ENCODE measurements around the gene MACROD2. TPM values are rescaled to one million over a fixed set of nuclear protein-coding genes. Genes with fewer than 3 reads are reported as not detected.

The MACROD2 gene
- total RNA-seq, 4 donors from 2014 or later, result 4.6 to 33.0 (median 8.3) TPM

DNA sequence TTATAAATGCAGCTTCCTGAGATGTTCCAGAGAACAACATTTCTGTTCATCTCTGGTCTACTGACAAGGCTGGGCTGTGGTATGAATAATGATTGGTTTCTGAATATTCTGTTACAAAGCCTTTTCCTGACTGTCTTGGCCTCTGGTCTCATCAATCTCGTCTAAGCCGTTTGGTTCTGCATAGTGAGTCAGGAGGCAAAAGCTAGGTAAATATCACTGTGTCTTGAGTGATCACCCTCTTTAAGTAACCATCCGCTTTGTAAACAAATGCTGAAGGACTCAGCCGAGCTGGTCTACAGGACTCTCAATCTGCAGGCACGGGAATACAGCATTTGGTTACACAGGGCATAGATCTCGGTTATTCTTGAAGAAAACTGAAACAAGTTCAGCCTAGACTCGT is 2066.0 kb downstream of the MACROD2 start:
- DNase-seq, result no peak
- no peaks in the 10 kb centered on the region for H3K27me3 ChIP-seq
- no peaks in the 10 kb centered on the region for H3K4me1 ChIP-seq
- no peaks in the 10 kb centered on the region for H3K36me3 ChIP-seq
- intact Hi-C loops (cut with DNase I; ENCODE audit: low total_unique reads) (no loop called here), in situ Hi-C loops (cut with MboI; ENCODE audit: low pct_ligation_motif_present in 1 of 4, low pct_unique_long_range_greater_than_20kb in 1 of 4, low sequenced_read_pairs in 3 of 4) (no loop called here)
- H3K4me3 ChIP-seq, result no peak overlapping the region
- no peaks in the 10 kb centered on the region for H3K9me3 ChIP-seq
- H3K27ac ChIP-seq, result no peak overlapping the region
- TF ChIP-seq POLR2A (IDR thresholded peaks at IDR 0.05) (no peak), POLR2AphosphoS5 (IDR thresholded peaks at IDR 0.05) (no peak), EP300 (IDR thresholded peaks at IDR 0.05; ENCODE audit: low read depth) (no peak)
- TF ChIP-seq, protein P1, sequence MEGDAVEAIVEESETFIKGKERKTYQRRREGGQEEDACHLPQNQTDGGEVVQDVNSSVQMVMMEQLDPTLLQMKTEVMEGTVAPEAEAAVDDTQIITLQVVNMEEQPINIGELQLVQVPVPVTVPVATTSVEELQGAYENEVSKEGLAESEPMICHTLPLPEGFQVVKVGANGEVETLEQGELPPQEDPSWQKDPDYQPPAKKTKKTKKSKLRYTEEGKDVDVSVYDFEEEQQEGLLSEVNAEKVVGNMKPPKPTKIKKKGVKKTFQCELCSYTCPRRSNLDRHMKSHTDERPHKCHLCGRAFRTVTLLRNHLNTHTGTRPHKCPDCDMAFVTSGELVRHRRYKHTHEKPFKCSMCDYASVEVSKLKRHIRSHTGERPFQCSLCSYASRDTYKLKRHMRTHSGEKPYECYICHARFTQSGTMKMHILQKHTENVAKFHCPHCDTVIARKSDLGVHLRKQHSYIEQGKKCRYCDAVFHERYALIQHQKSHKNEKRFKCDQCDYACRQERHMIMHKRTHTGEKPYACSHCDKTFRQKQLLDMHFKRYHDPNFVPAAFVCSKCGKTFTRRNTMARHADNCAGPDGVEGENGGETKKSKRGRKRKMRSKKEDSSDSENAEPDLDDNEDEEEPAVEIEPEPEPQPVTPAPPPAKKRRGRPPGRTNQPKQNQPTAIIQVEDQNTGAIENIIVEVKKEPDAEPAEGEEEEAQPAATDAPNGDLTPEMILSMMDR (IDR thresholded peaks at IDR 0.05), result no peak
- 46 to 53% methylated on average over 3 to 7 of the region's 7 CpGs for WGBS, 2 donors (ENCODE audit: low coverage in 1 of 2)

- Histone ChIP-seq H3K4me1 (no peaks in the 10 kb centered on the region), H3K9me3 (no peaks in the 10 kb centered on the region), H3K36me3 (no peaks in the 10 kb centered on the region), H3K27me3 (no peaks in the 10 kb centered on the region), H3K27ac (no peak overlapping the region), H3K4me3 (no peak overlapping the region)
- TF ChIP-seq EP300 (IDR thresholded peaks at IDR 0.05; ENCODE audit: low read depth), result no peak
- no peak for TF ChIP-seq POLR2AphosphoS5 (IDR thresholded peaks at IDR 0.05)
- WGBS, 2 donors (ENCODE audit: low coverage in 1 of 2), result 62 to 64% methylated on average over 6 to 10 of the region's 10 CpGs
- in situ Hi-C loops (cut with MboI; ENCODE audit: low pct_ligation_motif_present in 1 of 4, low pct_unique_long_range_greater_than_20kb in 1 of 4, low sequenced_read_pairs in 3 of 4) (no loop called here), intact Hi-C loops (cut with DNase I; ENCODE audit: low total_unique reads) (no loop called here)
- DNase-seq, result no peak
Observed at GRCh38 chr20:16062661-16063581, 2067.6 kb downstream of the MACROD2 start.

DNA sequence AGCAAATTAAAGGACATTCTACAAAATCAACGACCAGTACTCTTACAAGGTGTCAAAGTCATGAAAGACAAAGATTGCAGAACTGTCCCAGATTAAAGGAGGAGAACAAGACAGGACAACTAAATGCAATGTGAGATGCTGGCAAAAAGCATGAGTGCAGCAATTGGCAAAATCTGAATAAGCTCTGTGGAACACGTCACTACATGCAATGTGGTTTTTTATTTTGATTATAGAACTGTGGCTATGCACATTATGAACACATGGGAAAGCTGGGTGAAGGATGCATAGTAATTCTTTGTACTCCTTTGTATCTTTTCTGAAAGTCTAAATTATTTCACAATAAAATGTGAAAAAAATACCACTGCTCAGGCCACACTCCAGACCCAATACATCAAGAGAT is 2068.6 kb downstream of the MACROD2 start:
- Histone ChIP-seq H3K27me3 (no peaks in the 10 kb centered on the region), H3K4me3 (no peak overlapping the region), H3K9me3 (no peaks in the 10 kb centered on the region), H3K36me3 (no peaks in the 10 kb centered on the region), H3K4me1 (no peaks in the 10 kb centered on the region), H3K27ac (no peak overlapping the region)
- WGBS, 2 donors (ENCODE audit: low coverage in 1 of 2), result 69 to 75% methylated on average over 2 of the region's 2 CpGs
- intact Hi-C loops (cut with DNase I; ENCODE audit: low total_unique reads) (no loop called here), in situ Hi-C loops (cut with MboI; ENCODE audit: low pct_ligation_motif_present in 1 of 4, low pct_unique_long_range_greater_than_20kb in 1 of 4, low sequenced_read_pairs in 3 of 4) (no loop called here)
- no peak for DNase-seq
- TF ChIP-seq POLR2AphosphoS5 (IDR thresholded peaks at IDR 0.05) (no peak), POLR2A (IDR thresholded peaks at IDR 0.05) (no peak), EP300 (IDR thresholded peaks at IDR 0.05; ENCODE audit: low read depth) (no peak)
- TF ChIP-seq, protein P1 (IDR thresholded peaks at IDR 0.05), result no peak

GRCh38 chr20:16064989-16065707 is 2069.8 kb downstream of the MACROD2 start:
- DNase-seq, result no peak
- Histone ChIP-seq H3K36me3 (no peaks in the 10 kb centered on the region), H3K4me3 (no peak overlapping the region), H3K4me1 (no peaks in the 10 kb centered on the region), H3K27ac (no peak overlapping the region), H3K9me3 (no peaks in the 10 kb centered on the region), H3K27me3 (no peaks in the 10 kb centered on the region)
- WGBS, 2 donors (ENCODE audit: low coverage in 1 of 2), result 55 to 63% methylated on average over 1 to 3 of the region's 3 CpGs
- no peak for TF ChIP-seq EP300 (IDR thresholded peaks at IDR 0.05; ENCODE audit: low read depth)
- TF ChIP-seq POLR2A (IDR thresholded peaks at IDR 0.05), result no peak
- TF ChIP-seq, protein P1 (IDR thresholded peaks at IDR 0.05), result no peak
- TF ChIP-seq POLR2AphosphoS5 (IDR thresholded peaks at IDR 0.05), result no peak
- in situ Hi-C loops (cut with MboI; ENCODE audit: low pct_ligation_motif_present in 1 of 4, low pct_unique_long_range_greater_than_20kb in 1 of 4, low sequenced_read_pairs in 3 of 4) (no loop called here), intact Hi-C loops (cut with DNase I; ENCODE audit: low total_unique reads) (no loop called here)
